Activated B cell treated with CpG ODN at 0.5 μM for 24 hours (primary cell): ENCODE results near the gene GADD45G. TPM values are rescaled to one million over a fixed set of nuclear protein-coding genes. Genes with fewer than 3 reads are reported as not detected.

Experiments
- ATAC-seq: fragments of 200-7000 bp; cut with Tn5 transposase; one replicate; pipeline ENCODE4 v1.10.0; 2021; ENCODE audit warnings: low read depth, mild to moderate bottlenecking, moderate library complexity
- CTCF ChIA-PET: fragments of 350-600 bp; sonication (Branson Sonifier 250); formaldehyde crosslinking; loops from one replicate; lab custom pipeline; 2021; ENCODE audit warnings: antibody characterized with exemption; lab: Charles Lee
- POLR2A ChIA-PET: fragments of 350-600 bp; sonication (Branson Sonifier 250); formaldehyde crosslinking; loops from one replicate; lab custom pipeline; 2021; ENCODE audit warnings: antibody characterized with exemption; lab: Charles Lee
- DNase-seq: peaks from one replicate; pipeline ENCODE4 v3.0.0; 2022
- H3K27ac Mint-ChIP-seq: one replicate; pipeline ENCODE4 v1.8.0; 2020; ENCODE audit warnings: mixed read lengths
- H3K27me3 Mint-ChIP-seq: one replicate; pipeline ENCODE4 v1.8.0; 2021; ENCODE audit warnings: mixed read lengths
- H3K36me3 Mint-ChIP-seq: one replicate; pipeline ENCODE4 v1.8.0; 2021; ENCODE audit warnings: low read depth, mixed read lengths
- H3K4me1 Mint-ChIP-seq: one replicate; pipeline ENCODE4 v1.8.0; 2021; ENCODE audit warnings: mixed read lengths
- H3K4me3 Mint-ChIP-seq: one replicate; pipeline ENCODE4 v1.8.0; 2020; ENCODE audit warnings: mild to moderate bottlenecking, mixed read lengths
- H3K9me3 Mint-ChIP-seq: one replicate; pipeline ENCODE4 v1.8.0; 2020; ENCODE audit warnings: mixed read lengths
- CTCF ChIP-seq: fragments of 200-600 bp; IDR thresholded peaks from one replicate; pipeline ENCODE4 v1.8.0; 2022; ENCODE audit warnings: antibody characterized with exemption, mild to moderate bottlenecking
- intact Hi-C: fragments of 100-400 bp; cut with micrococcal nuclease; formaldehyde crosslinking; loops from one replicate; pipeline ENCODE4 v1.15.1; 2024
- total RNA-seq: library from RNA; stranded (reverse); gene quantifications from 2 replicates; pipeline ENCODE4 v1.2.3, GENCODE V29; 2022

Gene GADD45G
- total RNA-seq, 1 donor from 2014 or later, result 7.6 TPM

GRCh38 chr9:89619424-89620138 lies 14.8 kb downstream of the GADD45G start:
- ChIA-PET CTCF (no interaction called here), POLR2A (no interaction called here)
- no peak overlapping the region for H3K27ac Mint-ChIP-seq
- no peaks in the 10 kb centered on the region for H3K36me3 Mint-ChIP-seq
- peaks cover 2% of the 10 kb centered on the region for H3K9me3 Mint-ChIP-seq
- TF ChIP-seq CTCF, result no peak
- DNase-seq, result no peak
- intact Hi-C loops, result no loop called here
- H3K27me3 Mint-ChIP-seq, result peaks cover 4% of the 10 kb centered on the region
- H3K4me1 Mint-ChIP-seq, result no peaks in the 10 kb centered on the region
- no peak overlapping the region for H3K4me3 Mint-ChIP-seq
- no peak for ATAC-seq

- Mint-ChIP-seq H3K4me1 (no peaks in the 10 kb centered on the region), H3K4me3 (no peak overlapping the region), H3K9me3 (peaks cover 2% of the 10 kb centered on the region), H3K27me3 (peaks cover 4% of the 10 kb centered on the region), H3K27ac (no peak overlapping the region), H3K36me3 (no peaks in the 10 kb centered on the region)
- POLR2A ChIA-PET, result no interaction called here
- ATAC-seq (no peak), DNase-seq (no peak)
- no peak for TF ChIP-seq CTCF
- intact Hi-C loops, result no loop called here
- CTCF ChIA-PET, result no interaction called here
Observed at GRCh38 chr9:89621031-89621430, 16.2 kb downstream of the GADD45G start.

DNA sequence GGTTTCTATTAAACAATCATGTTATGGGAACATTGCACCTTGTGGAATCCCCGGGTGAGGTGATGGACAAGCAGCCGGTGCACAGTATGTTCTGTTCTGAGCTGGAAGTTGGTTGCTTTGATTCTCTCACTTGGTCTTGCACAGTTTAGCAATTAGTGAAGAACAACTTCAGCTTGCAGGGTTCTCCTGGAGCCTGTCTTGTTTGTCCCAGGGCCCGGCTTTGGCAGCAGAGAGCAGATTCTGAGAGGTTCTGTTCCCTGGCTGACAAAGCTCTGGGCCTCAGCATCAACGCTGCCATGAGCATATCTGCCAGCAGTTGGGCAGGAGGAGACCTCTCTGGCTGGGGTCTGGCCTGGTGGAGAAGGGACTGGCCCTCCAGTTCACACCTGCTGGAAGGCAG lies 16.9 kb downstream of the GADD45G start:
- Mint-ChIP-seq H3K27me3 (peaks cover 4% of the 10 kb centered on the region), H3K4me1 (no peaks in the 10 kb centered on the region), H3K27ac (no peak overlapping the region), H3K9me3 (peaks cover 2% of the 10 kb centered on the region), H3K36me3 (no peaks in the 10 kb centered on the region), H3K4me3 (no peak overlapping the region)
- TF ChIP-seq CTCF, result no peak
- DNase-seq, result no peak
- CTCF ChIA-PET, result no interaction called here
- ATAC-seq, result no peak
- POLR2A ChIA-PET, result no interaction called here
- intact Hi-C loops, result no loop called here

DNA sequence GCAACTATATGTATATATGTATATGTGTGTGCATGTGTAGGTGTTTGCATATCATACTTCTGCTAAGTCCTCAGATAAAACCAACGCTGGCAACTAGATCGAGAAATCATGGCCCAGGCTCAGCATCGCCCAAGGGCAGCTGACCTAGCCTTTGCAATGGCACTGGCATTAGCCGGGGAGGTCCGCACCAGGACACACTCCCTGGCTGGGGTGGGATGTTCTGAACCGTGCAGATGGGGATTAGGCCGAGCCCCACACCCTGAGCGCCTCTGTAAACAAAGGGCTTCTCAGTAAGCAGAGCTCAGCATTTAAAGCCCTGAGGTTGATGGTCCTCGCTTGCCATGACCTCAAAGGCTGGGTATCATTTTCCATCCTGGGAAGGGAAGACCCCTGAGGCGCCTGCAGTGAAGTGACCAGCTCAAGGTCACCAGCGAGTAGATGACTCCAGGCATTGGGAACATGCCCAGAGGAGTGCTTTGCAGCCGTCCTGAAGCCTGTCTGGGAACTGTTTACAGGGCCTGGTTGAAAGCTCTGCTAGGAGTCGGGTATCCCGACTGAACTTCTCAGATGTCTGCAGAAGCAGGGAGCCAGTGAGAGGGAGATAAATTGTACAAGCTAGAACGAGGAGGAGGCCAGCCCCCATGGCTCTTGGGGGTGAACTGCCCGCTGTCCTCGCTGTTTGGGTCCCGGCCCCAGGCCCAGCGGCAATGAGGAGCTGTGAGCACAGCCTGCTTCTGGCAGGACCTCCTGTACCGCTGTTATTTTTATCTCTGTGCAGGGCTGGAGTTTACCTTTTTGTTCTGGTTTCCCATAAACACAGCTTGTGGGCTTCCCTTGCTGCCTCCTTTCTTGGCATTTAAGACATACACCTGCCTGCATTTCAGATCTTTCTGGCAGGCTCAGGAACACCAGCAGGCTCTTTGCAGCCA lies 18.4 kb downstream of the GADD45G start:
- no peak for DNase-seq
- ATAC-seq, result no peak
- H3K9me3 Mint-ChIP-seq, result peaks cover 2% of the 10 kb centered on the region
- intact Hi-C loops, result no loop called here
- no peaks in the 10 kb centered on the region for H3K4me1 Mint-ChIP-seq
- H3K27ac Mint-ChIP-seq, result no peak overlapping the region
- POLR2A ChIA-PET, result no interaction called here
- no peak overlapping the region for H3K4me3 Mint-ChIP-seq
- CTCF ChIA-PET, result interaction anchor here (0.8 to 0.9 kb wide), 2 partner anchors 20 to 120 kb away, joined by 3 to 5 read pairs; no protein-coding TSS in a partner anchor
- peaks cover 4% of the 10 kb centered on the region for H3K27me3 Mint-ChIP-seq
- TF ChIP-seq CTCF, result no peak
- no peaks in the 10 kb centered on the region for H3K36me3 Mint-ChIP-seq

- Mint-ChIP-seq H3K9me3 (no peaks in the 10 kb centered on the region), H3K36me3 (no peaks in the 10 kb centered on the region), H3K4me1 (no peaks in the 10 kb centered on the region), H3K4me3 (no peak overlapping the region), H3K27me3 (peaks cover 4% of the 10 kb centered on the region), H3K27ac (no peak overlapping the region)
- DNase-seq, result no peak
- intact Hi-C loops, result no loop called here
- ChIA-PET POLR2A (no interaction called here), CTCF (interaction anchor here (0.8 to 0.9 kb wide), 2 partner anchors 21 to 119 kb away, joined by 3 to 5 read pairs; no protein-coding TSS in a partner anchor)
- ATAC-seq, result no peak
- no peak for TF ChIP-seq CTCF
Observed at GRCh38 chr9:89623925-89624420, 19.2 kb downstream of the GADD45G start.
